Measurements from ENCODE around the gene GLP1R.

GRCh38 chr6:39107034-39107433, 58.5 kb downstream of the GLP1R start:
- TF ChIP-seq CTCF (IDR thresholded peaks at IDR 0.05; ENCODE audit: low read depth, low read length, poor library complexity, severe bottlenecking) (no peak), EZH2phosphoT487 (IDR thresholded peaks at IDR 0.05; ENCODE audit: borderline replicate concordance, low read length) (no peak)
